ENCODE measurements around the gene DDX31. TPM values are rescaled to one million over a fixed set of nuclear protein-coding genes. Genes with fewer than 3 reads are reported as not detected.

DDX31 gene
- total and polyA plus RNA-seq, 2 donors (not counting 1 experiment from before 2014, with no cell fraction given), result 16.4 to 22.7 TPM

DNA sequence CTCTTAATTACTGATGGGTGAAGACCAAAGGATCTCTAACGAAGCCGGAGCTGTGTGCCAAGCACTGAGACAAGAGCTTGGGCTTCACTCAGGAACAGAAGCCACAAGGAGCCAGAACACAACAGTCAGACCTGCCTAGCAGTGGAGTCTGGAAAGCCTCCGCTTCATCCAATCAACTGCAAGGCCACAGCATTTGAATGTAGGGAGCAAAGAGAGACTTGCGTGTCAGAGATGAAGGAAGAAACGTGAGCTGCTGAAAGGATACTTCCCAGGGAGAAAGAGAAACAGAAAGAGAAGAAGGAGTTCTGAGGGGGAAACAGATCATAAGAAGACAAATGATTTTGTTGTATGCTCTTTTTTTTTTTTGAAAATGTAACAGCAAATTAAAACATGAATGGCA, 43.5 kb downstream of the DDX31 start:
- no peak overlapping the region for H2AFZ ChIP-seq (ENCODE audit: insufficient read depth, low read depth, low read length, poor library complexity, severe bottlenecking)
- no peak for TF ChIP-seq EZH2 (IDR thresholded peaks at IDR 0.05; ENCODE audit: borderline replicate concordance, insufficient read depth, low read depth, low read length, poor library complexity, severe bottlenecking)
- TF ChIP-seq, protein P1, sequence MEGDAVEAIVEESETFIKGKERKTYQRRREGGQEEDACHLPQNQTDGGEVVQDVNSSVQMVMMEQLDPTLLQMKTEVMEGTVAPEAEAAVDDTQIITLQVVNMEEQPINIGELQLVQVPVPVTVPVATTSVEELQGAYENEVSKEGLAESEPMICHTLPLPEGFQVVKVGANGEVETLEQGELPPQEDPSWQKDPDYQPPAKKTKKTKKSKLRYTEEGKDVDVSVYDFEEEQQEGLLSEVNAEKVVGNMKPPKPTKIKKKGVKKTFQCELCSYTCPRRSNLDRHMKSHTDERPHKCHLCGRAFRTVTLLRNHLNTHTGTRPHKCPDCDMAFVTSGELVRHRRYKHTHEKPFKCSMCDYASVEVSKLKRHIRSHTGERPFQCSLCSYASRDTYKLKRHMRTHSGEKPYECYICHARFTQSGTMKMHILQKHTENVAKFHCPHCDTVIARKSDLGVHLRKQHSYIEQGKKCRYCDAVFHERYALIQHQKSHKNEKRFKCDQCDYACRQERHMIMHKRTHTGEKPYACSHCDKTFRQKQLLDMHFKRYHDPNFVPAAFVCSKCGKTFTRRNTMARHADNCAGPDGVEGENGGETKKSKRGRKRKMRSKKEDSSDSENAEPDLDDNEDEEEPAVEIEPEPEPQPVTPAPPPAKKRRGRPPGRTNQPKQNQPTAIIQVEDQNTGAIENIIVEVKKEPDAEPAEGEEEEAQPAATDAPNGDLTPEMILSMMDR (IDR thresholded peaks at IDR 0.05), result no peak
- no peak overlapping the region for H3K27ac ChIP-seq (ENCODE audit: low read length in 2 of 2)
- Mint-ChIP-seq H3K4me1 (no peaks in the 10 kb centered on the region), H3K4me3 (no peak overlapping the region), H3K27ac (no peak overlapping the region), H3K27me3 (no peaks in the 10 kb centered on the region), H3K9me3 (ENCODE audit: insufficient read depth) (no peaks in the 10 kb centered on the region)
- intact Hi-C loops (cut with micrococcal nuclease), result no loop called here
- CTCF ChIA-PET, result no interaction called here
- H3K9ac ChIP-seq (ENCODE audit: low read length), result no peak overlapping the region
- H3K79me2 ChIP-seq (ENCODE audit: control insufficient read depth, insufficient read depth, low read length), result no peaks in the 10 kb centered on the region
- H3K4me1 ChIP-seq (ENCODE audit: control insufficient read depth in 2 of 2, insufficient read depth in 2 of 2, low read length in 2 of 2), result no peaks in the 10 kb centered on the region
- WGBS (ENCODE audit: insufficient coverage), result 100% methylated on average over 4 of the region's 5 CpGs
- H4K20me1 ChIP-seq (ENCODE audit: control insufficient read depth, insufficient read depth, low read length, poor library complexity, severe bottlenecking), result no peaks in the 10 kb centered on the region
- no peaks in the 10 kb centered on the region for H3K9me3 ChIP-seq (ENCODE audit: control extremely low read depth in 1 of 3, control insufficient read depth in 2 of 3, insufficient read depth in 1 of 3, low read length in 2 of 3)
- H3K27me3 ChIP-seq (replicated peaks in 1 of 4; ENCODE audit: control extremely low read depth in 1 of 4, control insufficient read depth in 3 of 4, insufficient read depth in 4 of 4, low read length in 3 of 4), result no peaks in the 10 kb centered on the region
- H3K4me3 ChIP-seq (ENCODE audit: control extremely low read depth in 1 of 5, extremely low read depth in 1 of 5, insufficient read depth in 1 of 5, low read depth in 2 of 5, low read length in 4 of 5), result no peak overlapping the region
- H3K36me3 ChIP-seq (replicated peaks in 1 of 2; ENCODE audit: control extremely low read depth in 1 of 2, control insufficient read depth in 1 of 2, extremely low read depth in 1 of 2, insufficient read depth in 2 of 2, low read length in 1 of 2), result peaks cover 2 to 42% of the 10 kb centered on the region in 2 experiments
- no peak overlapping the region for H3K4me2 ChIP-seq (replicated peaks; ENCODE audit: low read depth, low read length, poor library complexity, severe bottlenecking)
- DNase-seq (no peak), ATAC-seq (ENCODE audit: low read depth) (no peak)
- POLR2A ChIA-PET, result no interaction called here

DNA sequence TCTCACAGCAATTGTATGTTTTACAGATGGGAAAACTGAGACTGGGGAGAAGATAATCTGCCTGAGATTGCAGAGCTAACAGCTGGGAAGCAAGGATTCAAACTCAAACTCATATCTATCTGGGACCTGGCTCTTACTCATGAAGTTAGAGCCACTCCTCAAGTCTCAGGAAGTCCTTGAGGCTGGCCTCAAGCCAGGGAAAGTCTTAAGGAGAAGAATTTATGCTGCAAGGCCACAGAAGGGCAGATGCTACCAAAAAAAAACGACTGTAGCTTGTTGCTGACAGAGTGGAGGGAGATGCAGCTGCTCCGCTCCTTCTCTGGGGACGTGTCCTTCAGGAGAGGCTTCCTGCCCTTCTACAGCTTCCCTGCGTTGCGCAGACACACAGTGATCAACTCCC, 47.6 kb downstream of the DDX31 start:
- intact Hi-C loops (cut with micrococcal nuclease), result no loop called here
- no peak for ATAC-seq (ENCODE audit: low read depth)
- POLR2A ChIA-PET, result no interaction called here
- Histone ChIP-seq H3K4me1 (ENCODE audit: control insufficient read depth in 2 of 2, insufficient read depth in 2 of 2, low read length in 2 of 2) (no peaks in the 10 kb centered on the region), H3K36me3 (replicated peaks in 1 of 2; ENCODE audit: control extremely low read depth in 1 of 2, control insufficient read depth in 1 of 2, extremely low read depth in 1 of 2, insufficient read depth in 2 of 2, low read length in 1 of 2) (peaks cover 0 to 32% of the 10 kb centered on the region in 2 experiments), H2AFZ (ENCODE audit: insufficient read depth, low read depth, low read length, poor library complexity, severe bottlenecking) (no peak overlapping the region), H3K9ac (ENCODE audit: low read length) (no peak overlapping the region), H3K27me3 (replicated peaks in 1 of 4; ENCODE audit: control extremely low read depth in 1 of 4, control insufficient read depth in 3 of 4, insufficient read depth in 4 of 4, low read length in 3 of 4) (no peaks in the 10 kb centered on the region), H4K20me1 (ENCODE audit: control insufficient read depth, insufficient read depth, low read length, poor library complexity, severe bottlenecking) (no peaks in the 10 kb centered on the region), H3K79me2 (ENCODE audit: control insufficient read depth, insufficient read depth, low read length) (no peaks in the 10 kb centered on the region), H3K27ac (ENCODE audit: low read length in 2 of 2) (no peak overlapping the region), H3K4me2 (replicated peaks; ENCODE audit: low read depth, low read length, poor library complexity, severe bottlenecking) (no peak overlapping the region), H3K9me3 (ENCODE audit: control extremely low read depth in 1 of 3, control insufficient read depth in 2 of 3, insufficient read depth in 1 of 3, low read length in 2 of 3) (no peaks in the 10 kb centered on the region), H3K4me3 (ENCODE audit: control extremely low read depth in 1 of 5, extremely low read depth in 1 of 5, insufficient read depth in 1 of 5, low read depth in 2 of 5, low read length in 4 of 5) (no peak overlapping the region)
- no peak overlapping the region for H3K27ac Mint-ChIP-seq
- no peak for TF ChIP-seq EZH2 (IDR thresholded peaks at IDR 0.05; ENCODE audit: borderline replicate concordance, insufficient read depth, low read depth, low read length, poor library complexity, severe bottlenecking)
- TF ChIP-seq, protein P1 (IDR thresholded peaks at IDR 0.05), result no peak
- 84% methylated on average over 5 of the region's 5 CpGs for WGBS (ENCODE audit: insufficient coverage)
- no peaks in the 10 kb centered on the region for H3K9me3 Mint-ChIP-seq (ENCODE audit: insufficient read depth)
- CTCF ChIA-PET, result interaction anchor here (0.7 kb wide), 1 partner anchor 113 kb away, joined by 3 read pairs; no protein-coding TSS in a partner anchor
- H3K4me1 Mint-ChIP-seq, result no peaks in the 10 kb centered on the region
- DNase-seq, result no peak
- H3K27me3 Mint-ChIP-seq, result no peaks in the 10 kb centered on the region
- no peak overlapping the region for H3K4me3 Mint-ChIP-seq
